Loucy (cell line): Measurements from ENCODE around the gene HOXC12.

Experiments
- EZH2phosphoT487 ChIP-seq: fragments of 200-600 bp; IDR thresholded peaks from 2 replicates; pipeline ENCODE4 v1.6.1; 2018; ENCODE audit warnings: antibody characterized with exemption, mild to moderate bottlenecking, moderate library complexity, borderline replicate concordance
- TF ChIP-seq, protein P1 (sequence below): fragments of 200-600 bp; sonication (generic); conservative IDR thresholded peaks from 2 replicates; pipeline ENCODE4 v1.5.1; 2014; ENCODE audit warnings: mild to moderate bottlenecking, antibody characterized with exemption, low read length

DNA sequence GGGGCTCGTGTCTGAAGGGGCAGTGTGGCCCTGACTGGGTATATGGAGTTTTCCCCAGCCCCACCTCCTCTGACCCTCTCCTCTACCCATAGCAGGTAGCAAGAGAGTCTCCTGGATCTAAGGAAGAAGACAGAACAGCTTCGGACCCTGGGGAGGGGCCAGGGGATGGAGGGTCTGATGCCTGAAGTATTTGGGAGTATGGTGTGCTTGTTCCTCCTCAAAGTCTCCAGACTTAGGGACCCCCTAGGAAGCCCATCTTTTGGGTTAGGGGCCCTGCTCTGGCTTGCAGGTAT is 53.5 kb downstream of the HOXC12 start:
- TF ChIP-seq, protein P1, sequence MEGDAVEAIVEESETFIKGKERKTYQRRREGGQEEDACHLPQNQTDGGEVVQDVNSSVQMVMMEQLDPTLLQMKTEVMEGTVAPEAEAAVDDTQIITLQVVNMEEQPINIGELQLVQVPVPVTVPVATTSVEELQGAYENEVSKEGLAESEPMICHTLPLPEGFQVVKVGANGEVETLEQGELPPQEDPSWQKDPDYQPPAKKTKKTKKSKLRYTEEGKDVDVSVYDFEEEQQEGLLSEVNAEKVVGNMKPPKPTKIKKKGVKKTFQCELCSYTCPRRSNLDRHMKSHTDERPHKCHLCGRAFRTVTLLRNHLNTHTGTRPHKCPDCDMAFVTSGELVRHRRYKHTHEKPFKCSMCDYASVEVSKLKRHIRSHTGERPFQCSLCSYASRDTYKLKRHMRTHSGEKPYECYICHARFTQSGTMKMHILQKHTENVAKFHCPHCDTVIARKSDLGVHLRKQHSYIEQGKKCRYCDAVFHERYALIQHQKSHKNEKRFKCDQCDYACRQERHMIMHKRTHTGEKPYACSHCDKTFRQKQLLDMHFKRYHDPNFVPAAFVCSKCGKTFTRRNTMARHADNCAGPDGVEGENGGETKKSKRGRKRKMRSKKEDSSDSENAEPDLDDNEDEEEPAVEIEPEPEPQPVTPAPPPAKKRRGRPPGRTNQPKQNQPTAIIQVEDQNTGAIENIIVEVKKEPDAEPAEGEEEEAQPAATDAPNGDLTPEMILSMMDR = no peak
- TF ChIP-seq EZH2phosphoT487 = no peak
